ENCODE measurements around the gene TCP11. TPM values are rescaled to one million over a fixed set of nuclear protein-coding genes. Genes with fewer than 3 reads are reported as not detected.

Gene TCP11
- total RNA-seq, 1 experiment from 2014 or later: not detected

DNA sequence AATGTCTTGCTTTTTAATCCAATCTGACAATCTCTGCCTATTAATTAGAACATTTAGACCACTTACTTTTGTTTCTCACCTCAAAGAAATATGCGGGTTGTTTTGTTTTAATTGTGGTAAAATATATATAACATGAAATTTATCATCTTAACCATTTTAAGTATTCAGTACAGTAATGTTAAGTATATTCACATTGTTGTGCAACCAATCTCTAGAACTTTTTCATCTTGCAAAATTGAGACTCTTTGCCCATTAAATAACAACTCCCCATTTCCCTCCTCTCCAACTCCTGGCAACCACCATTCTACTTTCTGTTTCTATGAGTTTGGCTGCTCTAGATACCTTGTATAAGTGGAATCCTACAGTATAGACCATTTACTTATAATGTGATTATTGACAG is 13.8 kb upstream of the TCP11 start:
- H3K9me3 ChIP-seq (ENCODE audit: control insufficient read depth, insufficient read depth, low read depth, low read length): no peaks in the 10 kb centered on the region
- H3K27me3 ChIP-seq (ENCODE audit: control insufficient read depth, insufficient read depth, low read length): no peaks in the 10 kb centered on the region
- H3K36me3 ChIP-seq (ENCODE audit: control insufficient read depth, insufficient read depth, low read length): no peaks in the 10 kb centered on the region
- CTCF ChIA-PET: no interaction called here
- ATAC-seq: no peak
- BruUV-seq (replicated peaks): no TSS peak
- no peaks in the 10 kb centered on the region for H3K4me1 ChIP-seq (ENCODE audit: control insufficient read depth, insufficient read depth, low read length)
- POLR2A ChIA-PET: interaction anchor here (0.6 kb wide), 2 partner anchors 96 to 259 kb away, joined by 3 to 15 read pairs; no protein-coding TSS in a partner anchor
- in situ Hi-C loops (cut with HindIII; ENCODE audit: low pct_unique_long_range_greater_than_20kb, low sequenced_read_pairs): no loop called here
- intact Hi-C loops (cut with micrococcal nuclease; ENCODE audit: unreplicated experiment): no loop called here
- TF ChIP-seq REST (IDR thresholded peaks at IDR 0.05; ENCODE audit: insufficient read depth in 1 of 2, low read depth in 2 of 2, low read length in 1 of 2): no peak
- no peak for TF ChIP-seq CTCF (IDR thresholded peaks at IDR 0.05)
- no peak for TF ChIP-seq TCF7L2 (IDR thresholded peaks at IDR 0.05; ENCODE audit: low read depth, low read length)
- TF ChIP-seq SIN3A (IDR thresholded peaks at IDR 0.05; ENCODE audit: borderline replicate concordance, insufficient read depth, low read depth, low read length): no peak
- no peak for TF ChIP-seq POLR2AphosphoS5 (IDR thresholded peaks at IDR 0.05; ENCODE audit: low read depth, low read length)
- no peak overlapping the region for H3K4me3 ChIP-seq (ENCODE audit: low read depth in 2 of 2, low read length in 2 of 2)
- no peak overlapping the region for H3K27ac ChIP-seq (ENCODE audit: low read length)
- no peak for DNase-seq (ENCODE audit: low read depth, low spot score)

- no peaks in the 10 kb centered on the region for H3K4me1 ChIP-seq (ENCODE audit: control insufficient read depth, insufficient read depth, low read length)
- CTCF ChIA-PET: no interaction called here
- ATAC-seq (no peak), DNase-seq (ENCODE audit: low read depth, low spot score) (no peak)
- H3K27ac ChIP-seq (ENCODE audit: low read length): no peak overlapping the region
- TF ChIP-seq SIN3A (IDR thresholded peaks at IDR 0.05; ENCODE audit: borderline replicate concordance, insufficient read depth, low read depth, low read length) (no peak), POLR2AphosphoS5 (IDR thresholded peaks at IDR 0.05; ENCODE audit: low read depth, low read length) (no peak), REST (IDR thresholded peaks at IDR 0.05; ENCODE audit: insufficient read depth in 1 of 2, low read depth in 2 of 2, low read length in 1 of 2) (no peak), TCF7L2 (IDR thresholded peaks at IDR 0.05; ENCODE audit: low read depth, low read length) (no peak), CTCF (IDR thresholded peaks at IDR 0.05) (no peak)
- H3K9me3 ChIP-seq (ENCODE audit: control insufficient read depth, insufficient read depth, low read depth, low read length): no peaks in the 10 kb centered on the region
- POLR2A ChIA-PET: interaction anchor here (0.6 kb wide), 1 partner anchor 96 kb away, joined by 3 read pairs; no protein-coding TSS in a partner anchor
- no peaks in the 10 kb centered on the region for H3K36me3 ChIP-seq (ENCODE audit: control insufficient read depth, insufficient read depth, low read length)
- intact Hi-C loops (cut with micrococcal nuclease; ENCODE audit: unreplicated experiment): no loop called here
- no peaks in the 10 kb centered on the region for H3K27me3 ChIP-seq (ENCODE audit: control insufficient read depth, insufficient read depth, low read length)
- no peak overlapping the region for H3K4me3 ChIP-seq (ENCODE audit: low read depth in 2 of 2, low read length in 2 of 2)
- no TSS peak for BruUV-seq (replicated peaks)
- in situ Hi-C loops (cut with HindIII; ENCODE audit: low pct_unique_long_range_greater_than_20kb, low sequenced_read_pairs): no loop called here
Measured at GRCh38 chr6:35154262-35154661, 13.1 kb upstream of the TCP11 start.
